ENCODE results near the gene IER2.
"Not testable (repeated sequence)": the region's sequence is repeated elsewhere in the genome, so short reads cannot be mapped to it uniquely, and the experiment has no call there.

- TF ChIP-seq, protein P1, sequence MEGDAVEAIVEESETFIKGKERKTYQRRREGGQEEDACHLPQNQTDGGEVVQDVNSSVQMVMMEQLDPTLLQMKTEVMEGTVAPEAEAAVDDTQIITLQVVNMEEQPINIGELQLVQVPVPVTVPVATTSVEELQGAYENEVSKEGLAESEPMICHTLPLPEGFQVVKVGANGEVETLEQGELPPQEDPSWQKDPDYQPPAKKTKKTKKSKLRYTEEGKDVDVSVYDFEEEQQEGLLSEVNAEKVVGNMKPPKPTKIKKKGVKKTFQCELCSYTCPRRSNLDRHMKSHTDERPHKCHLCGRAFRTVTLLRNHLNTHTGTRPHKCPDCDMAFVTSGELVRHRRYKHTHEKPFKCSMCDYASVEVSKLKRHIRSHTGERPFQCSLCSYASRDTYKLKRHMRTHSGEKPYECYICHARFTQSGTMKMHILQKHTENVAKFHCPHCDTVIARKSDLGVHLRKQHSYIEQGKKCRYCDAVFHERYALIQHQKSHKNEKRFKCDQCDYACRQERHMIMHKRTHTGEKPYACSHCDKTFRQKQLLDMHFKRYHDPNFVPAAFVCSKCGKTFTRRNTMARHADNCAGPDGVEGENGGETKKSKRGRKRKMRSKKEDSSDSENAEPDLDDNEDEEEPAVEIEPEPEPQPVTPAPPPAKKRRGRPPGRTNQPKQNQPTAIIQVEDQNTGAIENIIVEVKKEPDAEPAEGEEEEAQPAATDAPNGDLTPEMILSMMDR (IDR thresholded peaks at IDR 0.05; ENCODE audit: low read depth, low read length), result not testable (repeated sequence)
- not testable (repeated sequence) for TF ChIP-seq EZH2phosphoT487 (IDR thresholded peaks at IDR 0.05; ENCODE audit: low read depth)
These were observed 36.5 kb downstream of the IER2 start for GRCh38 chr19:13186688-13187087.

Measured in OCI-LY3 (cell line).